ENCODE data around the gene SYNM.

SYNM gene

DNA sequence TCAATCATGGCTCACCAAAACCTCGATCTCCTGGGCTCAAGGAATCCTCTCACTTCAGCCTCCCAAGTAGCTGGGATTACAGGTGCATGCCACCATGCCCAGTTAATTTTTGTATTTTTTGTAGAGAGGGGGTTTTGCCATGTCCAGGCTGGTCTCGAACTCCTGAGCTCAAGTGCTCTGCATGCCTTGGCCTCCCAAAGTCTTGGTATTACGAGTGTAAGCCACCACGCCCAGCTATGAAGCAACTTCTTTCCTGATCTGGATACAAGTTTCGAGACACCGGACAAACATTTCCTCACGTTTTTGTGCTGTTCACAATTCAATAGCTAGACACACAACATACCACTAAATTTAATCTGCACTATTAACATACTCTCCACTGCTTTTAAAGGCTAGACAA is 3.4 kb upstream of the SYNM start:
- no peak for DNase-seq (ENCODE audit: extremely low read depth, low read depth)
- H3K4me3 ChIP-seq (replicated peaks; ENCODE audit: low read depth, low read length) = no peak overlapping the region
- TF ChIP-seq, protein P1, sequence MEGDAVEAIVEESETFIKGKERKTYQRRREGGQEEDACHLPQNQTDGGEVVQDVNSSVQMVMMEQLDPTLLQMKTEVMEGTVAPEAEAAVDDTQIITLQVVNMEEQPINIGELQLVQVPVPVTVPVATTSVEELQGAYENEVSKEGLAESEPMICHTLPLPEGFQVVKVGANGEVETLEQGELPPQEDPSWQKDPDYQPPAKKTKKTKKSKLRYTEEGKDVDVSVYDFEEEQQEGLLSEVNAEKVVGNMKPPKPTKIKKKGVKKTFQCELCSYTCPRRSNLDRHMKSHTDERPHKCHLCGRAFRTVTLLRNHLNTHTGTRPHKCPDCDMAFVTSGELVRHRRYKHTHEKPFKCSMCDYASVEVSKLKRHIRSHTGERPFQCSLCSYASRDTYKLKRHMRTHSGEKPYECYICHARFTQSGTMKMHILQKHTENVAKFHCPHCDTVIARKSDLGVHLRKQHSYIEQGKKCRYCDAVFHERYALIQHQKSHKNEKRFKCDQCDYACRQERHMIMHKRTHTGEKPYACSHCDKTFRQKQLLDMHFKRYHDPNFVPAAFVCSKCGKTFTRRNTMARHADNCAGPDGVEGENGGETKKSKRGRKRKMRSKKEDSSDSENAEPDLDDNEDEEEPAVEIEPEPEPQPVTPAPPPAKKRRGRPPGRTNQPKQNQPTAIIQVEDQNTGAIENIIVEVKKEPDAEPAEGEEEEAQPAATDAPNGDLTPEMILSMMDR (IDR thresholded peaks at IDR 0.05; ENCODE audit: low read depth, low read length, missing control alignments) = no peak

- no peak for DNase-seq (ENCODE audit: extremely low read depth, low read depth)
- TF ChIP-seq, protein P1 (IDR thresholded peaks at IDR 0.05; ENCODE audit: low read depth, low read length, missing control alignments) = no peak
- H3K4me3 ChIP-seq (replicated peaks; ENCODE audit: low read depth, low read length) = no peak overlapping the region
Measured at GRCh38 chr15:99102332-99103235, 2.3 kb upstream of the SYNM start.

GRCh38 chr15:99103279-99103678 is 1.6 kb upstream of the SYNM start:
- no peak for DNase-seq (ENCODE audit: extremely low read depth, low read depth)
- no peak overlapping the region for H3K4me3 ChIP-seq (replicated peaks; ENCODE audit: low read depth, low read length)
- TF ChIP-seq, protein P1 (IDR thresholded peaks at IDR 0.05; ENCODE audit: low read depth, low read length, missing control alignments) = no peak

DNA sequence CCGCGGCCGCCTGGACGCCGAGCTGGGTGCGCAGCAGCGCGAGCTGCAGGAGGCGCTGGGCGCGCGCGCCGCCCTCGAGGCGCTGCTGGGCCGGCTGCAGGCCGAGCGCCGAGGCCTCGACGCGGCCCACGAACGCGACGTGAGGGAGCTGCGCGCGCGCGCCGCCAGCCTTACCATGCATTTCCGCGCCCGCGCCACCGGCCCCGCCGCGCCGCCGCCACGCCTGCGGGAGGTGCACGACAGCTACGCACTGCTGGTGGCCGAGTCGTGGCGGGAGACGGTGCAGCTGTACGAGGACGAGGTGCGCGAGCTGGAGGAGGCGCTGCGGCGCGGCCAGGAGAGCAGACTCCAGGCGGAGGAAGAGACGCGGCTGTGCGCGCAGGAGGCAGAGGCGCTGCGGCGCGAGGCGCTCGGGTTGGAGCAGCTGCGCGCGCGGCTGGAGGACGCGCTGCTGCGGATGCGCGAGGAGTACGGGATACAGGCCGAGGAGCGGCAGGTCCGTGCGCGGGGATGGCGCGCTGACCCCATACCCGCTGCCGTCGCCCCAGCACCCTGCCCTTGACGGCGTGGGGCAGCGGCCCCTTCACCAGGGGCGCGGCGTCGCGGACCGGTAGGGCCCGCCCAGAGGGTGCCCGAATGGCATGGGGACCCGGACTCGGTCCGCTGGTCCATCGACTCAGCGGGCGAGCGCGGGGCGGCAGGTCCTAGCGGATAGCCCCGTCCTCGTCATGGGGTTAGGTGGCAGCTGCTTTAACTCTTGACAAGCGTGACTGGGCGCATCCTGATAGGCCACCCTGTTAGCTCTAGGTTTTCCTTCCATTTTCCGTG is 848 bp downstream of the SYNM start:
- DNase-seq (ENCODE audit: extremely low read depth, low read depth) = no peak
- peak overlapping the region; percentile 34 for H3K4me3 ChIP-seq (replicated peaks; ENCODE audit: low read depth, low read length)
- TF ChIP-seq, protein P1 (IDR thresholded peaks at IDR 0.05; ENCODE audit: low read depth, low read length, missing control alignments) = no peak

- DNase-seq (ENCODE audit: extremely low read depth, low read depth) = no peak
- no peak overlapping the region; the same call in 1 of the 2 replicates for H3K4me3 ChIP-seq (replicated peaks; ENCODE audit: low read depth, low read length)
- TF ChIP-seq, protein P1 (IDR thresholded peaks at IDR 0.05; ENCODE audit: low read depth, low read length, missing control alignments) = no peak
Measured at GRCh38 chr15:99106417-99107220, 1.7 kb downstream of the SYNM start.

- no peak overlapping the region for H3K4me3 ChIP-seq (replicated peaks; ENCODE audit: low read depth, low read length)
- no peak for DNase-seq (ENCODE audit: extremely low read depth, low read depth)
- TF ChIP-seq, protein P1 (IDR thresholded peaks at IDR 0.05; ENCODE audit: low read depth, low read length, missing control alignments) = no peak
Measured at GRCh38 chr15:99108993-99109392, 4.1 kb downstream of the SYNM start.

Data from HFF-Myc (cell line).